KBM-7 (cell line): ENCODE measurements around the gene PABPC1L2B.
"Not testable (repeated sequence)": the region's sequence is repeated elsewhere in the genome, so short reads cannot be mapped to it uniquely, and the experiment has no call there.

Experiments
- DNase-seq: peaks from one replicate; pipeline ENCODE4 v3.0.0-alpha.2; 2015
- in situ Hi-C: fragments of 300-500 bp; cut with MboI; formaldehyde crosslinking; loops from 2 replicates; pipeline ENCODE4 v1.14.3; 2020; ENCODE audit warnings: low sequenced_read_pairs, low pct_unique_long_range_greater_than_20kb, mixed read lengths

The PABPC1L2B gene

DNA sequence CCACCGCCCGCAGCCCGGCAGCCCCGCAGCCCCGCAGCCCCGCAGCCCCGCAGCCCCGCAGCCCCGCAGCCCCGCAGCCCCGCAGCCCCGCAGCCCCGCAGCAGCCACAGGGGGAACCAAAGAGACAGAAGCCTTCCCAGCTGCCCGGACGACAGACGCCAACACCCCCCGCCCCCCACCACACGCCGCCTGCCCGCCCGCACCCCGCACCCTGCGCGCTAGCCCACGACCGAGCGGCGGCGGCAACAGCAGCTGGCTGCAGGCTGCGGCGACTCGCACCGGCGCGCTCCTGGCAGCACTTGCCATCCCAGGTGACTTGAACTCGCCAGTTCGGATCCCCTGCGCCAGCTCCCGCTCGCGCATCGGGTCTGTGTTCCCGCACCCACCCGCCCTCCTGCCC, at the start of gene PABPC1L2B:
TSS of gene PABPC1L2B (plus strand) at position 207 of the 400 bp plus-strand sequence. CDS start 704 bp downstream, outside the sequence.
- in situ Hi-C loops, DNase-seq: not testable (repeated sequence)

DNA sequence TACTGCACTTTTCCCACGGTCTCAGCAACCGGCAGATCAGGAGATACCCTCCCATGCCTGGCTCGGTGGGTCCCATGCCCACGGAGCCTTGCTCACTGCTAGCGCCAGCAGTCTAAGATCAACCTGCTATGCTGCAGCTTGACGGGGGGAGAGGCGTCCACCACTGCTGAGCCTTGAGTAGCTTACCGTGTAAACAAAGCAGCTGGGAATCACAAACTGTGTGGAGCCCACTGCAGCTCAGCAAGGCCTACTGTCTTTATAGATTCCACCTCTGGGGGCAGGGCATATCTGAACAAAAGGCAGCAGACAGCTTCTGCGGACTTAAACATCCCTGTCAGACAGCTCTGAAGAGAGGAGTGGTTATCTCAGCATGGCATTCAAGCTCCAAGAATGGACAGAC, 42.8 kb upstream of the PABPC1L2B start:
- in situ Hi-C loops, result not testable (repeated sequence)

DNA sequence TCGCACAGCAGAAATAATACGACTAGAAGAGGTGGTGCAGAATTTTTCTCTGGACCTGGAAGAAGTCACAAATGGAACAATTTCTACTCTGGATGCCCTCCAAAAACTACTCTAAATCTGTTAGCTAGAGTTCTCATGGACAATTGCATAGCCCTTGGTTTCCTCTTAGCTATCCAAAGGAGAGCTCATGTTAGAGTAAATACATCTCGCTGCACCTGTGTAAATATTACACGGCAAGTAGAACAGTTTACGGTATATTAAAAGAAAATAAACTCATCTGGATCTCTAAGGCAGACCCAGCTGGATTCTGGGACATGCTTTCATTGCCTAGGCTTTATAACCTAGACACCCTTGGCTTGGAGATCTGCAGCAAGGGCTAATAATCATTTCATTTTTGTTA, 30.9 kb upstream of the PABPC1L2B start:
- in situ Hi-C loops, DNase-seq: not testable (repeated sequence)

More for the DNA sequence above, 42.8 kb upstream of the PABPC1L2B start:
- not testable (repeated sequence) for DNase-seq

DNA sequence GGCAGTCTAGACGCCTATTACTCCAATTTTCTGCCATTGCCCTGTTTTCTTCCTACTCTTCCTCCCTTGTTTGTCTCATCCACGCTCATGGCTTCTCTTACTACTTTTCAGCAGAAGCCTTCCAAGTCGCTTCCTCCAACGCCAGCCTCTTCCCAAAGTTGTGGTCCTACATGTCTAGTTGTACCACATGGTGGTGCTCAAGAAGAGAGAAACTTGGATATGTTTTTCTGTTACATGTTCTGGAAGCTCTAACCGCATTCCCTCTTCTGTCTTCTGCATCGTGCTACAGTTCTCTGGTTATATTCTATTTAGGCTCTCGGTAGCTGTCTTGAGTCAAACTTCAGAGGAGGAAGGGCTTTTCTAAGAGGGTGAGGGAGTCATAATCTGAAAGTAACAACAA, 27.9 kb upstream of the PABPC1L2B start:
- in situ Hi-C loops, DNase-seq: not testable (repeated sequence)

DNA sequence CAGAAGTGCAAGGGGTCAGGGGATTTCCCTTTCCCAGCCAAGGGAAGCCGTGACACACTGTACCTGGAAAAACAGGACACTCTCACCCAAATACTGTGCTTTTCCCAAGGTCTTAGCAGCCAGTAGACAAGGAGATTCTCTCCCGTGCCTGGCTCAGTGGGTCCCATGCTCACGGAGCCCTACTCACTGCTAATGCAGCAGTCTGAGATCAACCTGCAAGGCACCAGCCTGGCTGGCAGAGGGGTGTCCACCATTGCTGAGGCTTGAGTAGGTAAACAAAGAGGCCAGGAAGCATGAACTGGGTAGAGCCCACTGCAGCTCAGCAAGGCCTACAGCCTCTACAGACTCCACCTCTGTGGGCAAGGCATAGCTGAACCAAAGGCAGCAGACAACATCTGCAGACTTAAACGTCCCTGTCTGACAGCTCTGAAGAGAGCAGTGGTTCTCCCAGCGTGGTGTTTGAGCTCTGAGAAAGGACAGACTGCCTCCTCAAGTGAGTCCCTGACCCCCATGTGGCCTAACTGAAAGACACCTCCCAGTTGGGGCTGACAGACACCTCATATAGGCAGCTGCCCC, 21.8 kb upstream of the PABPC1L2B start:
- in situ Hi-C loops, result not testable (repeated sequence)

DNA sequence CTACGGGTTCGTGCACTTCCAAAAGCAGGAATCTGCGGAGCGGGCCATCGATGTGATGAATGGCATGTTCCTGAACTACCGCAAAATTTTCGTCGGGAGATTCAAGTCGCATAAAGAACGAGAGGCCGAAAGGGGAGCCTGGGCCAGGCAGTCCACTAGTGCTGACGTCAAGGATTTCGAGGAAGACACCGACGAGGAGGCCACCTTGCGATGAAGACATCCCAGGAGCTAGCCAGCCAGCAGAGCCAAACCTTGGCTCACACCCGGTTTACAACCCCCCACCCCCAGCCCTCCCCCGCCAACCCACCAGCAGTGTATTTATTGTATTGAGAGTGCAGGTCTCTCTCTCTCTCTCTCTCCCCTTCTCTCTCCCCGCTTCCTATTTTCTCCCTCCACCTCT, 1.3 kb downstream of the PABPC1L2B start:
- in situ Hi-C loops, DNase-seq: not testable (repeated sequence)

More for the DNA sequence above, 21.8 kb upstream of the PABPC1L2B start:
- not testable (repeated sequence) for DNase-seq

DNA sequence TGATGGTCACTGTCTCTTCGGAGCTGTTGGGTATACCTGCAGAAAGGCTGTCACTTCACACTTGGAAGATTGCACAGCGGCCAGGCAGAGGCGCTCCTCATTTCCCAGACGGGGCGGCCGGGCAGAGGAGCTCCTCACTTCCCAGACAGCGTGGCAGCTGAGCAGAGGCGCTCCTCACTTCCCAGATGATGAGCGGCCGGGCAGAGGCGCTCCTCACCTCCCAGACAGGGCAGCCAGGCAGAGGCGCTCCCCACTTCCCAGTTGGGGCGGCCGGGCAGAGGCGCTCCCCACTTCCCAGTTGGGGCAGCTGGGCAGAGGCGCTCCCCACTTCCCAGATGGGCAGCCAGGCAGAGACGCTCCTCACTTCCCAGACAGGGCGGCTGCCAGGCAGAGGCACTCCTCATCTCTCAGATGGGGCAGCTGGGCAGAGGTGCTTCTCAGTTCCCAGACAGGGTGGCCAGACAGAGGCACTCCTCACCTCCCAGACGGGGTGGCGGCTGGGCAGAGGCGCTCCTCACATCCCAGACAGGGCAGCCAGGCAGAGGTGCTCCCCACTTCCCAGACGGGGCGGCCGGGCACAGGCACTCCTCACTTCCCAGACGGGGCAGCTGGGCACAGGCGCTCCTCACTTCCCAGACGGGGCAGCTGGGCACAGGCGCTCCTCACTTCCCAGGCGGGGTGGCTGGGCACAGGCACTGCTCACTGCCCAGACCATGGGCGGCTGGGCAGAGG, 18.8 kb downstream of the PABPC1L2B start:
- DNase-seq, result no peak
- in situ Hi-C loops, result no loop called here

DNA sequence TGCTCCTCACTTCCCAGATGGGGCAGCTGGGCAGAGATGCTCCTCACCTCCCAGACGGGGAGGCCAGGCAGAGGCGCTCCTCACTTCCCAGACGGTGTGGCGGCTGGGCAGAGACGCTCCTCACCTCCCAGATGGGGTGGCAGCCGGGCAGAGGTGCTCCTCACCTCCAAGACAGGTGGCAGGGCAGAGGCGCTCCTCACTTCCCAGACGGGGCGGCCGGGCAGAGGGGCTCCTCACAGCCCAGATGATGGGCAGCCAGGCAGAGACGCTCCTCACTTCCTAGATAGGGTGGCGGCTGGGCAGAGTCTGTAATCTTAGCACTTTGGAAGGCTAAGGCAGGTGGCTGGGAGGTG, 19.3 kb downstream of the PABPC1L2B start:
- in situ Hi-C loops, DNase-seq: not testable (repeated sequence)

DNA sequence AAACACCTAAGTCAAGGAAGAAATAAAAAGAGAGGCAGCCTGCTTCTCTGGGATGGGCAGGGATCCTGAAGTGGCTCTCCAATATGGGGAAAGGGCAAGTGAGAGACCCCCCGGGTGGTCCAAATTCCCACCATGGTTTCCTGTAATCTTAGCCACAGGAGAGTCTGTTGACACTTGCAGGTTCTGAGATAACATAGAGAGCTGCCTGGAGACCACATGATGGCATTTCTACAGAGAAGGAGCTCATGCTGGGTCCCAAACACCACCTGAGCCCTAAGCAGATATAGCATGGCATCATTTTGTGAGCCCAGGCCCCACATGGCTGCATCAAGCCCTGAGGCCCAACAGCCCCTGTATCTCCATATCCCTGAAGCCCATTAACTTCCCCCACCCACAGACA, 26.1 kb downstream of the PABPC1L2B start:
- in situ Hi-C loops, result no loop called here
- DNase-seq, result no peak
